Neural progenitor cell (in vitro differentiated cells): ENCODE data around the gene TSPAN14.

Experiments
- CTCF ChIP-seq: fragments of 200-600 bp; sonication (generic); IDR thresholded peaks from 2 replicates; pipeline ENCODE4 v1.5.1; 2017; ENCODE audit warnings: antibody characterized with exemption, mild to moderate bottlenecking
- EZH2 ChIP-seq: fragments of 200-600 bp; sonication (generic); IDR thresholded peaks from 2 replicates; pipeline ENCODE4 v1.6.1; 2017; ENCODE audit warnings: antibody characterized with exemption, mild to moderate bottlenecking, moderate library complexity

DNA sequence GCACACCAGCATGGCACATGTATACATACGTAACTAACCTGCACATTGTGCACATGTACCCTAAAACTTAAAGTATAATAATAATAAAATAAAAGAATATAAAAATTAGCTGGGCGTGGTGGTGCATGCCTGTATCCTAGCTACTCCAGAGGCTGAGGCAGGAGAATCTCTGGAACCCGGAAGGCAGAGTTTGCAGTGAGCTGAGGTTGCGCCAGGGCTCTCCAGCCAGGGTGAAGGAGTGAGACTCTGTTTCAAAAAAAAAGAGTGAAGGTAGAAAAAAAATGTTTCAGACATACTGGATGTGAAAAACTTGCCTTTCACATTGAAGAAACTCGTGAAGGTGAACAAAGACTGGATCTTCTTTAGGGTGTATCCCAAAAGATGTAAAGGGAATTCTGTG, 26.7 kb downstream of the TSPAN14 start:
- TF ChIP-seq CTCF (no peak), EZH2 (no peak)
